ENCODE measurements around the gene MSRB1.
A peak's percentile ranks its signal among the peaks of the same experiment; 100 is the strongest.

DNA sequence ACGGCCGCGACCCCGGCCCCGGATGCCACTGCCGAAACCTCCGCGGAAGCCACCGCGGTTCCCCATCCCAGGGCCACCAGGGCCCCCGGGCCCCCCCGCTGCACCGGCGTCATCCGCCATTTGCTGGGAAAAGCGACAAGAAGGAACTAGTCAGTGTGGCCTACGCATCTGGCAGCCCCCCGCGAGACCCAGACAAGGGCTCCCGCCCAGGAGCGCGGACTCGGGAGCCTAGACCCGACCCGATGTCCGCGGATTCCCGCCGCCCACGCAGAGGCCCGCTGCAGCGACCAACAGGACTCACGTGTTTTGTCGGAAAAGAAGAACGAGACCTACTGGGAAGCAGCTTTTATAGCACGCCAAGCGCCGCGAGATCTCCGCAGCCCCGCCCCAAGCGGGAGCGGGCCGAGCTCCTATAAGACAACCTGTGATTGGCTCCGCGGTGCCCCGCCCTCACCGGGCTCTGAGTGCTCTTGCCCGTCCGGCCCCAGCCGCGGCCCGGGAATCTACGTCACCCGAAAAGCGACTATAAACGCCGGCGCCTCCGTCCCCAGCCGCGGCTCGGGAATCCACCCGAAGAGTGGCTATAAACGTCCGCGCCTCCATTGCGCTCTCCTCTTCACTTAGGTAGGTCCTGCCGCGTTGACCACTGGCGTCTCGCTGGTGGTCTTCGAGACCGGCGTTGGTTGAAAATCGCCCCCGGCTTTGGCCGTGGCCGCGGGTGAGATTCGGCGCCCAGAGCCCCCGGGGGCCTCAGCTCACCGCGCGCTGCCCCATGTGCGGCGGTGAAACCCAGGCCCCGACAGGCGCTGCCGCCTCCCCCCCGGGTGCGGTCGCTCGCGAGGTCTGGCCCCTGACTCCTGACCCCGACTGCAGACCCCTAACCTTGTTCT lies 21.8 kb upstream of the MSRB1 start, which contains the start of gene RPS2:
- TF ChIP-seq, protein P1, sequence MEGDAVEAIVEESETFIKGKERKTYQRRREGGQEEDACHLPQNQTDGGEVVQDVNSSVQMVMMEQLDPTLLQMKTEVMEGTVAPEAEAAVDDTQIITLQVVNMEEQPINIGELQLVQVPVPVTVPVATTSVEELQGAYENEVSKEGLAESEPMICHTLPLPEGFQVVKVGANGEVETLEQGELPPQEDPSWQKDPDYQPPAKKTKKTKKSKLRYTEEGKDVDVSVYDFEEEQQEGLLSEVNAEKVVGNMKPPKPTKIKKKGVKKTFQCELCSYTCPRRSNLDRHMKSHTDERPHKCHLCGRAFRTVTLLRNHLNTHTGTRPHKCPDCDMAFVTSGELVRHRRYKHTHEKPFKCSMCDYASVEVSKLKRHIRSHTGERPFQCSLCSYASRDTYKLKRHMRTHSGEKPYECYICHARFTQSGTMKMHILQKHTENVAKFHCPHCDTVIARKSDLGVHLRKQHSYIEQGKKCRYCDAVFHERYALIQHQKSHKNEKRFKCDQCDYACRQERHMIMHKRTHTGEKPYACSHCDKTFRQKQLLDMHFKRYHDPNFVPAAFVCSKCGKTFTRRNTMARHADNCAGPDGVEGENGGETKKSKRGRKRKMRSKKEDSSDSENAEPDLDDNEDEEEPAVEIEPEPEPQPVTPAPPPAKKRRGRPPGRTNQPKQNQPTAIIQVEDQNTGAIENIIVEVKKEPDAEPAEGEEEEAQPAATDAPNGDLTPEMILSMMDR (IDR thresholded peaks at IDR 0.05), result peak in 1 of 5 experiments; percentile 11
- TF ChIP-seq POLR2A (IDR thresholded peaks at IDR 0.05) (peak; percentile 99), POLR2AphosphoS5 (IDR thresholded peaks at IDR 0.05) (peak; percentile 97 to 100 (median 99))
